Adrenal gland (tissue), 12 donors: Measurements from ENCODE around the gene SYNRG. TPM values are rescaled to one million over a fixed set of nuclear protein-coding genes. Genes with fewer than 3 reads are reported as not detected.

Experiments
- DNase-seq, 7 donors: peaks; one replicate each; pipeline ENCODE4 v3.0.0-alpha.2; 2019 to 2020
- H3K27ac ChIP-seq, 5 donors: fragments of 200-600 bp; sonication (generic) in 4 of 5; 1 replicate in 3 of 5; 2 replicates in 2 of 5; pipeline versions ENCODE4 v1.5.1 to v1.8.0; 2016 to 2020; ENCODE audit warnings: mild to moderate bottlenecking in 1 of 5
- H3K27me3 ChIP-seq: fragments of 200-600 bp; 2 replicates; pipeline ENCODE4 v1.8.0; 2021
- H3K36me3 ChIP-seq, 2 donors: fragments of 200-600 bp; replicated peaks in 1 of 2; 1 replicate in 1 of 2; 2 replicates in 1 of 2; pipeline versions ENCODE4 v1.5.1 to v1.8.0; 2018 to 2022
- H3K4me1 ChIP-seq, 2 donors: fragments of 200-600 bp; replicated peaks in 1 of 2; 1 replicate in 1 of 2; 2 replicates in 1 of 2; pipeline versions ENCODE4 v1.5.1 to v1.8.0; 2018 to 2021
- H3K4me3 ChIP-seq, 4 donors: fragments of 200-600 bp; sonication (generic) in 3 of 4; one replicate each; pipeline ENCODE4 v1.5.1; 2016 to 2018
- H3K9me3 ChIP-seq, 3 donors: fragments of 200-600 bp; sonication (generic) in 1 of 3; replicated peaks in 1 of 3; 1 replicate in 2 of 3; 2 replicates in 1 of 3; pipeline versions ENCODE4 v1.5.1 to v1.8.0; 2016 to 2021
- CTCF ChIP-seq, 6 experiments: fragments of 450-650 bp in 4 of 6; fragments of 200-600 bp in 2 of 6; sonication (generic) in 1 of 6; IDR thresholded peaks; 1 replicate in 5 of 6; 2 replicates in 1 of 6; pipeline versions ENCODE4 v1.5.1 to v1.8.0; 2016 to 2021; ENCODE audit warnings: antibody characterized with exemption in 6 of 6, mild to moderate bottlenecking in 2 of 6, moderate library complexity in 1 of 6
- POLR2A ChIP-seq, 2 donors: fragments of 450-650 bp; IDR thresholded peaks; one replicate each; pipeline ENCODE4 v1.6.1; 2017; ENCODE audit warnings: antibody characterized with exemption in 2 of 2, mild to moderate bottlenecking in 2 of 2, moderate library complexity in 1 of 2
- WGBS, 4 donors: extraction: QIAGEN DNeasy Blood & Tissue Kit in 2 of 4; methylation state at CpG; one replicate each; pipeline versions ENCODE4 v1.1.5 to v1.1.7; 2013 to 2017; 5-methylcytosine and 5-hydroxymethylcytosine counted together
- intact Hi-C, 2 donors: fragments of 100-400 bp; cut with DNase I; formaldehyde crosslinking; loops; one replicate each; pipeline versions ENCODE4 v1.14.1 to v1.15.0; 2022 to 2023
- polyA plus RNA-seq, 3 donors: library from polyadenylated mRNA; stranded (reverse); fragments of 200-250 nt in 2 of 3; fragments of 350-450 nt in 1 of 3; fragmentation: Illumina TruSeq in 1 of 3; extraction: RNeasy Lipid Tissue Mini Kit (QIAGEN cat#74804) in 1 of 3; gene quantifications; one replicate each; pipeline ENCODE4 v1.2.3, GENCODE V29; 2013 to 2014
- total RNA-seq, 9 donors: library from RNA; depleted of rRNA in 4 of 9; stranded (reverse); fragments of >200 nt in 4 of 9; fragments of 120-200 nt in 1 of 9; fragmentation: NEBNext Ultra II Directional in 1 of 9; extraction: Animal tissue kit (Norgen Biotek cat#: 25700) in 1 of 9; gene quantifications; one replicate each; pipeline versions ENCODE4 v1.1.0 to v1.2.4, GENCODE V29; 2013 to 2023
- donor health status: healthy with polysubstance abuse.
- donor health status: Bipolar disorder and iron deficiency.
- donor health status: DM: yes; HTN: yes; CAD: no.
- donor health status: DM: no; HTN: no; CAD: no.
- donor health status: DM: no; HTN: no; CAD: no.
- donor health status: DM: yes; HTN: yes; CAD: no.

SYNRG gene
- total and polyA plus RNA-seq, 12 donors = 8.5 to 45.7 (median 29.3) TPM

GRCh38 chr17:37547986-37548385 lies 61.2 kb downstream of the SYNRG start:
- H3K4me3 ChIP-seq = no peak overlapping the region
- H3K27ac ChIP-seq = no peak overlapping the region
- 64 to 82% (median 70%) methylated on average over 1 of the region's 1 CpG for WGBS, 4 donors
- peaks cover 0 to 19% of the 10 kb centered on the region in 2 donors for H3K4me1 ChIP-seq
- intact Hi-C loops = no loop called here
- peaks cover 0 to 3% of the 10 kb centered on the region in 2 donors for H3K36me3 ChIP-seq
- H3K27me3 ChIP-seq = no peaks in the 10 kb centered on the region
- DNase-seq = no peak
- TF ChIP-seq POLR2A (IDR thresholded peaks at IDR 0.05) (no peak), CTCF (IDR thresholded peaks at IDR 0.05) (no peak)
- no peaks in the 10 kb centered on the region for H3K9me3 ChIP-seq

- Histone ChIP-seq H3K4me1 (peaks cover 0 to 15% of the 10 kb centered on the region in 2 donors), H3K9me3 (no peaks in the 10 kb centered on the region), H3K4me3 (no peak overlapping the region), H3K36me3 (peaks cover 0 to 11% of the 10 kb centered on the region in 2 donors), H3K27ac (no peak overlapping the region), H3K27me3 (no peaks in the 10 kb centered on the region)
- WGBS, 4 donors = 70 to 76% (median 73%) methylated on average over 3 of the region's 3 CpGs
- no peak for DNase-seq
- intact Hi-C loops = no loop called here
- TF ChIP-seq CTCF (IDR thresholded peaks at IDR 0.05) (no peak), POLR2A (IDR thresholded peaks at IDR 0.05) (no peak)
These were observed 62.9 kb downstream of the SYNRG start for GRCh38 chr17:37546302-37546701.

- no peaks in the 10 kb centered on the region for H3K27me3 ChIP-seq
- TF ChIP-seq CTCF (IDR thresholded peaks at IDR 0.05) (no peak), POLR2A (IDR thresholded peaks at IDR 0.05) (no peak)
- intact Hi-C loops = no loop called here
- DNase-seq = no peak
- H3K36me3 ChIP-seq = peaks cover 0 to 19% of the 10 kb centered on the region in 2 donors
- H3K4me1 ChIP-seq = peaks cover 0 to 12% of the 10 kb centered on the region in 2 donors
- H3K4me3 ChIP-seq = no peak overlapping the region
- no peaks in the 10 kb centered on the region for H3K9me3 ChIP-seq
- H3K27ac ChIP-seq = no peak overlapping the region
- 92 to 95% (median 93%) methylated on average over 2 of the region's 2 CpGs for WGBS, 4 donors
These were observed 63.7 kb downstream of the SYNRG start for GRCh38 chr17:37545486-37545885.

GRCh38 chr17:37543637-37544052 lies 65.6 kb downstream of the SYNRG start:
- H3K27me3 ChIP-seq = no peaks in the 10 kb centered on the region
- TF ChIP-seq POLR2A (IDR thresholded peaks at IDR 0.05) (no peak), CTCF (IDR thresholded peaks at IDR 0.05) (no peak)
- H3K27ac ChIP-seq = no peak overlapping the region
- peaks cover 0 to 9% of the 10 kb centered on the region in 2 donors for H3K4me1 ChIP-seq
- no peaks in the 10 kb centered on the region for H3K9me3 ChIP-seq
- no peak for DNase-seq
- H3K4me3 ChIP-seq = no peak overlapping the region
- 87 to 95% (median 93%) methylated on average over 2 of the region's 2 CpGs for WGBS, 4 donors
- intact Hi-C loops = no loop called here
- H3K36me3 ChIP-seq = peaks cover 0 to 37% of the 10 kb centered on the region in 2 donors
